ENCODE results near the gene MAGI2.

MAGI2 gene

DNA sequence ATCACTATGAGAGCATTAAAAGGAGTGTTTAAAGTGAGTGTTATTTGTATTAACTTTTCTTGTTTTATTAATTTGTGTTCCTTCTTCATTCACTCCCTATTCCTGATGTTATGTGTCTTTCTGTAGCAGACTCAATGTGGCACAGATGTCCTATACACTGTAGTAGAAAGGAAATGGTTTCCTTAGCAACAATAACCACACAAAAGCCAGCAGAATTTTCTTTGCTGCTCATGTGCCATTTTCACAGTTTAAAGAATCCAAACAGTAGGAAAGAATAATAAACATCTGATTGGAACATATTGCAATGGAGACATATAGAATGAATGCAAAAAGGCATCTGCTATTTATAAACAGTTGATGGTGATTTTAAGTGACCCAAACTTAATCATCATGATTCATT lies 891.3 kb downstream of the MAGI2 start:
- Histone ChIP-seq H3K36me3 (ENCODE audit: insufficient read depth, low read length) (no peaks in the 10 kb centered on the region), H3K9me3 (ENCODE audit: insufficient read depth, low read depth, low read length) (no peaks in the 10 kb centered on the region), H3K79me2 (ENCODE audit: insufficient read depth, low read length) (no peaks in the 10 kb centered on the region), H3F3A (ENCODE audit: low read depth) (no peaks in the 10 kb centered on the region), H3K9me2 (replicated peaks; ENCODE audit: low read depth, low read length) (no peaks in the 10 kb centered on the region), H2AFZ (ENCODE audit: low read length) (no peak overlapping the region), H3K4me1 (ENCODE audit: insufficient read depth, low read length, poor library complexity, severe bottlenecking) (peaks cover 14% of the 10 kb centered on the region), H3K27me3 (ENCODE audit: insufficient read depth, low read length, poor library complexity, severe bottlenecking) (no peaks in the 10 kb centered on the region), H4K20me1 (ENCODE audit: insufficient read depth, low read length, poor library complexity, severe bottlenecking) (no peaks in the 10 kb centered on the region), H3K4me3 (ENCODE audit: low read length, poor library complexity, severe bottlenecking) (no peak overlapping the region), H3K4me2 (ENCODE audit: low read depth, low read length, poor library complexity, severe bottlenecking) (no peak overlapping the region), H3K9ac (ENCODE audit: low read depth, low read length, poor library complexity, severe bottlenecking) (no peak overlapping the region)
- TF ChIP-seq EZH2phosphoT487 (IDR thresholded peaks at IDR 0.05; ENCODE audit: borderline replicate concordance) = no peak
- TF ChIP-seq, protein P1, sequence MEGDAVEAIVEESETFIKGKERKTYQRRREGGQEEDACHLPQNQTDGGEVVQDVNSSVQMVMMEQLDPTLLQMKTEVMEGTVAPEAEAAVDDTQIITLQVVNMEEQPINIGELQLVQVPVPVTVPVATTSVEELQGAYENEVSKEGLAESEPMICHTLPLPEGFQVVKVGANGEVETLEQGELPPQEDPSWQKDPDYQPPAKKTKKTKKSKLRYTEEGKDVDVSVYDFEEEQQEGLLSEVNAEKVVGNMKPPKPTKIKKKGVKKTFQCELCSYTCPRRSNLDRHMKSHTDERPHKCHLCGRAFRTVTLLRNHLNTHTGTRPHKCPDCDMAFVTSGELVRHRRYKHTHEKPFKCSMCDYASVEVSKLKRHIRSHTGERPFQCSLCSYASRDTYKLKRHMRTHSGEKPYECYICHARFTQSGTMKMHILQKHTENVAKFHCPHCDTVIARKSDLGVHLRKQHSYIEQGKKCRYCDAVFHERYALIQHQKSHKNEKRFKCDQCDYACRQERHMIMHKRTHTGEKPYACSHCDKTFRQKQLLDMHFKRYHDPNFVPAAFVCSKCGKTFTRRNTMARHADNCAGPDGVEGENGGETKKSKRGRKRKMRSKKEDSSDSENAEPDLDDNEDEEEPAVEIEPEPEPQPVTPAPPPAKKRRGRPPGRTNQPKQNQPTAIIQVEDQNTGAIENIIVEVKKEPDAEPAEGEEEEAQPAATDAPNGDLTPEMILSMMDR (conservative IDR thresholded peaks at IDR 0.05; ENCODE audit: low read length) = no peak

DNA sequence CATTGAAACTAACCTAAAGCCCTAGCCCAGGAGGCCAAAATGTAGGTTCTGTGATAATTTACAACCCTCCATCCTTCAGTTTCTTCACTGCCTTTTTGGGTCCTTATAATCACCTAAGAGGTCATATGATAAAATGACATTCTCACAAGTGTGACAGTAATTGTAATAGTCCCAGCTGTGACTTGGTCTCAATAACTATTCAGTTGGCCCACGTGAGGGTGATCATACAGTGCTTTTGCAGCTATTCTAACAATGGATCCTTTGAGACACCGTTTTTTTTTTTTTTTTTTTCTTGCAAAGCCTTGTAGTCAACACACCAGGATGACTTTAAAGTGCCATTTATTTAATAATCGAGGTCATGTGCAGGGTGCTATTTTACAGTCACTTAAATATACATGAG lies 894.9 kb downstream of the MAGI2 start:
- Histone ChIP-seq H3K9ac (ENCODE audit: low read depth, low read length, poor library complexity, severe bottlenecking) (no peak overlapping the region), H3K9me3 (ENCODE audit: insufficient read depth, low read depth, low read length) (no peaks in the 10 kb centered on the region), H4K20me1 (ENCODE audit: insufficient read depth, low read length, poor library complexity, severe bottlenecking) (no peaks in the 10 kb centered on the region), H3K4me2 (ENCODE audit: low read depth, low read length, poor library complexity, severe bottlenecking) (no peak overlapping the region), H2AFZ (ENCODE audit: low read length) (no peak overlapping the region), H3K36me3 (ENCODE audit: insufficient read depth, low read length) (no peaks in the 10 kb centered on the region), H3K4me1 (ENCODE audit: insufficient read depth, low read length, poor library complexity, severe bottlenecking) (peaks cover 14% of the 10 kb centered on the region), H3K79me2 (ENCODE audit: insufficient read depth, low read length) (no peaks in the 10 kb centered on the region), H3K4me3 (ENCODE audit: low read length, poor library complexity, severe bottlenecking) (no peak overlapping the region), H3K27me3 (ENCODE audit: insufficient read depth, low read length, poor library complexity, severe bottlenecking) (no peaks in the 10 kb centered on the region), H3F3A (ENCODE audit: low read depth) (no peaks in the 10 kb centered on the region), H3K9me2 (replicated peaks; ENCODE audit: low read depth, low read length) (no peaks in the 10 kb centered on the region)
- TF ChIP-seq, protein P1 (conservative IDR thresholded peaks at IDR 0.05; ENCODE audit: low read length) = no peak
- no peak for TF ChIP-seq EZH2phosphoT487 (IDR thresholded peaks at IDR 0.05; ENCODE audit: borderline replicate concordance)

DNA sequence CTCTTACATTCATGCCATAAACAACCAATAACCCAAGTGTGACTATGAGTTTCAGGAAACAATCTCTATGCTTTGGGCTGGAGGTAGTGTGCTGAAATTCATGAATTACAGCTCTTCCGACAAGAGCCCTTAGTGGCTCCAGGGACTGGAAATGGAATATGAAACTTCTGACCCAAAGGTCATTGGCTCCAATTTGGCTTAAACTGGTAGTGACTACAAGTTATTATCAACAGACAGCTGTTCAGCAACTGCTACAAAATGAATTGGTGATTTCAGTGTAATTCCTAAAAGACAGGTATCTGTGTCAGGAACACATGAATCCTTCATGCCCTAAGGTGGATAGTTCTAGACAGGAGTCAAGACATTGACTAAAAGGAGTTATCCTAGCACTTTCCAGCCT lies 909.5 kb downstream of the MAGI2 start:
- H3K9me3 ChIP-seq (ENCODE audit: insufficient read depth, low read depth, low read length) = no peaks in the 10 kb centered on the region
- no peaks in the 10 kb centered on the region for H3K79me2 ChIP-seq (ENCODE audit: insufficient read depth, low read length)
- no peaks in the 10 kb centered on the region for H3K4me1 ChIP-seq (ENCODE audit: insufficient read depth, low read length, poor library complexity, severe bottlenecking)
- no peaks in the 10 kb centered on the region for H4K20me1 ChIP-seq (ENCODE audit: insufficient read depth, low read length, poor library complexity, severe bottlenecking)
- no peaks in the 10 kb centered on the region for H3K36me3 ChIP-seq (ENCODE audit: insufficient read depth, low read length)
- H3K4me2 ChIP-seq (ENCODE audit: low read depth, low read length, poor library complexity, severe bottlenecking) = no peak overlapping the region
- 0 out of 2 replicates have a peak, but pooled peaks cover under 1% of the 10 kb centered on the region for H3K9me2 ChIP-seq (replicated peaks; ENCODE audit: low read depth, low read length)
- no peak overlapping the region for H3K4me3 ChIP-seq (ENCODE audit: low read length, poor library complexity, severe bottlenecking)
- H2AFZ ChIP-seq (ENCODE audit: low read length) = no peak overlapping the region
- no peaks in the 10 kb centered on the region for H3K27me3 ChIP-seq (ENCODE audit: insufficient read depth, low read length, poor library complexity, severe bottlenecking)
- no peak overlapping the region for H3K9ac ChIP-seq (ENCODE audit: low read depth, low read length, poor library complexity, severe bottlenecking)
- no peaks in the 10 kb centered on the region for H3F3A ChIP-seq (ENCODE audit: low read depth)
- TF ChIP-seq, protein P1 (conservative IDR thresholded peaks at IDR 0.05; ENCODE audit: low read length) = no peak
- no peak for TF ChIP-seq EZH2phosphoT487 (IDR thresholded peaks at IDR 0.05; ENCODE audit: borderline replicate concordance)

All from Loucy (cell line).